ENCODE measurements around the gene MCF2L2.

DNA sequence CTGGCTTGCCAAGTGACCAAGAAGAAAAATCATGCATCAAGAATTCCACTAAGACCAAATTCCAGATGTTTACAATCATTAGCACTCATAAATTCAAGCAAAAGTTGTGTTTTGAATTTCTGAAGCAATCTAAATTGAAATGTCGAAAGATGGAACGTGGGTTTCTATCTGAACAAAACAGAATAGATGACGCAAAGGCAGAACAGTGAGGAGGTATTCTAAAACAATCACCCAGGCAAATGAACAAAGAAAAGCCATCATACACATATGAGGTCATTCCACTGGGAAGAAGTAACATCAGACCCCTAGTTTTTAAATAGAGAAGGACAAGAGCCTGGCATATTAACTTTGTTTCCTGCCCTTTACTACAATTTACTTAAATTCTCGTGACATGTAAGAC lies 58.0 kb downstream of the MCF2L2 start:
- TF ChIP-seq, protein P1, sequence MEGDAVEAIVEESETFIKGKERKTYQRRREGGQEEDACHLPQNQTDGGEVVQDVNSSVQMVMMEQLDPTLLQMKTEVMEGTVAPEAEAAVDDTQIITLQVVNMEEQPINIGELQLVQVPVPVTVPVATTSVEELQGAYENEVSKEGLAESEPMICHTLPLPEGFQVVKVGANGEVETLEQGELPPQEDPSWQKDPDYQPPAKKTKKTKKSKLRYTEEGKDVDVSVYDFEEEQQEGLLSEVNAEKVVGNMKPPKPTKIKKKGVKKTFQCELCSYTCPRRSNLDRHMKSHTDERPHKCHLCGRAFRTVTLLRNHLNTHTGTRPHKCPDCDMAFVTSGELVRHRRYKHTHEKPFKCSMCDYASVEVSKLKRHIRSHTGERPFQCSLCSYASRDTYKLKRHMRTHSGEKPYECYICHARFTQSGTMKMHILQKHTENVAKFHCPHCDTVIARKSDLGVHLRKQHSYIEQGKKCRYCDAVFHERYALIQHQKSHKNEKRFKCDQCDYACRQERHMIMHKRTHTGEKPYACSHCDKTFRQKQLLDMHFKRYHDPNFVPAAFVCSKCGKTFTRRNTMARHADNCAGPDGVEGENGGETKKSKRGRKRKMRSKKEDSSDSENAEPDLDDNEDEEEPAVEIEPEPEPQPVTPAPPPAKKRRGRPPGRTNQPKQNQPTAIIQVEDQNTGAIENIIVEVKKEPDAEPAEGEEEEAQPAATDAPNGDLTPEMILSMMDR (IDR thresholded peaks at IDR 0.05): no peak
- TF ChIP-seq POLR2A (IDR thresholded peaks at IDR 0.05): no peak
